Measurements from ENCODE around the gene ZMAT5. TPM values are rescaled to one million over a fixed set of nuclear protein-coding genes. Genes with fewer than 3 reads are reported as not detected.

Gene ZMAT5
- total RNA-seq, 1 experiment from 2014 or later = 16.0 TPM

DNA sequence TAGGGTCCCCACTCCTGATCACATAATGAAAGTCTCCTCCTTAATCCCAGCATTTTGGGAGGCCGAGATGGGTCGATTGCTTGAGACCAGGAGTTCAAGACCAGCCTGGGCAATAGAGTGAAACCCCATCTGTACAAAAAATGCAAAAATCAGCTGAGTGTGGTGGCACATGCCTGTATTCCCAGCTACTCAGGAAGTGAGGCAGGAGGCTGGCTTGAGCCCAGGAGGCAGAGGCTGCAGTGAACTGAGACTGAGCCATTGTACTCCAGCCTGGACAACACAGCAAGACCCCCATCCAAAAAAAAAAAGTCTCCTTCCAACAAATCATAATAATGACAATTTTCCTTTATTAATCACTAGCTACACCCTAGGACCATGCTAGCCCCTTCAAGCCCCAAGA, 15.1 kb downstream of the ZMAT5 start:
- no peaks in the 10 kb centered on the region for H4K20me1 ChIP-seq (ENCODE audit: insufficient read depth)
- no peaks in the 10 kb centered on the region for H3K9me3 ChIP-seq (ENCODE audit: control insufficient read depth in 1 of 2, insufficient read depth in 1 of 2, low read depth in 1 of 2, low read length in 2 of 2)
- no peaks in the 10 kb centered on the region for H3K79me2 ChIP-seq (ENCODE audit: insufficient read depth, low read length)
- H3K9me2 ChIP-seq (ENCODE audit: insufficient read depth) = no peaks in the 10 kb centered on the region
- DNase-seq (ENCODE audit: low read depth, low spot score) = no peak
- intact Hi-C loops (cut with micrococcal nuclease) = no loop called here
- no peak overlapping the region for H3K4me2 ChIP-seq (ENCODE audit: low read length)
- no TSS peak for BruUV-seq (replicated peaks)
- no peaks in the 10 kb centered on the region for H3K36me3 ChIP-seq (ENCODE audit: control insufficient read depth in 1 of 2, insufficient read depth in 2 of 2, low read length in 2 of 2)
- ChIA-PET RAD21 (ENCODE audit: low non-redundant PET in 1 of 2, low total read pairs in 2 of 2, uncharacterized antibody in 2 of 2, unreplicated experiment in 2 of 2) (no interaction called here), CTCF (interaction anchor here (1.0 kb wide), 1 partner anchor 252 kb away, joined by 3 read pairs; no protein-coding TSS in a partner anchor), POLR2A (no interaction called here)
- no peak overlapping the region for H3K4me3 ChIP-seq (replicated peaks in 1 of 2; ENCODE audit: low read depth in 1 of 2, low read length in 2 of 2)
- H2AFZ ChIP-seq (ENCODE audit: low read depth, low read length, poor library complexity, severe bottlenecking) = no peak overlapping the region
- H3K9ac ChIP-seq (ENCODE audit: low read length) = no peak overlapping the region
- H3K27ac ChIP-seq (ENCODE audit: low read depth, low read length) = no peak overlapping the region
- H3K27me3 ChIP-seq (ENCODE audit: insufficient read depth, low read length) = no peaks in the 10 kb centered on the region
- TF ChIP-seq TCF7L2 (IDR thresholded peaks at IDR 0.05; ENCODE audit: borderline replicate concordance, extremely low read depth, insufficient read depth, insufficient read length) (no peak), YY1 (IDR thresholded peaks at IDR 0.05; ENCODE audit: extremely low read depth, insufficient replicate concordance, low read depth, low read length) (no peak), ELF1 (IDR thresholded peaks at IDR 0.05; ENCODE audit: borderline replicate concordance, low read depth) (no peak), CBX3 (IDR thresholded peaks at IDR 0.05; ENCODE audit: low read depth) (no peak), SIN3A (IDR thresholded peaks at IDR 0.05; ENCODE audit: low read depth) (no peak), SP1 (IDR thresholded peaks at IDR 0.05; ENCODE audit: low read depth) (no peak), POLR2AphosphoS5 (IDR thresholded peaks at IDR 0.05; ENCODE audit: low read depth, low read length) (no peak), FOSL1 (IDR thresholded peaks at IDR 0.05; ENCODE audit: low read depth) (no peak), ZNF274 (IDR thresholded peaks at IDR 0.05; ENCODE audit: low read depth, low read length) (no peak), EZH2phosphoT487 (IDR thresholded peaks at IDR 0.05; ENCODE audit: borderline replicate concordance) (no peak), POLR2A (IDR thresholded peaks at IDR 0.05; ENCODE audit: borderline replicate concordance, extremely low read depth, insufficient read depth, insufficient read length) (no peak), ZFX (IDR thresholded peaks at IDR 0.05) (no peak), CEBPB (IDR thresholded peaks at IDR 0.05; ENCODE audit: low read depth) (no peak), EZH2 (IDR thresholded peaks at IDR 0.05) (no peak), JUND (IDR thresholded peaks at IDR 0.05) (no peak)
- TF ChIP-seq, protein P1, sequence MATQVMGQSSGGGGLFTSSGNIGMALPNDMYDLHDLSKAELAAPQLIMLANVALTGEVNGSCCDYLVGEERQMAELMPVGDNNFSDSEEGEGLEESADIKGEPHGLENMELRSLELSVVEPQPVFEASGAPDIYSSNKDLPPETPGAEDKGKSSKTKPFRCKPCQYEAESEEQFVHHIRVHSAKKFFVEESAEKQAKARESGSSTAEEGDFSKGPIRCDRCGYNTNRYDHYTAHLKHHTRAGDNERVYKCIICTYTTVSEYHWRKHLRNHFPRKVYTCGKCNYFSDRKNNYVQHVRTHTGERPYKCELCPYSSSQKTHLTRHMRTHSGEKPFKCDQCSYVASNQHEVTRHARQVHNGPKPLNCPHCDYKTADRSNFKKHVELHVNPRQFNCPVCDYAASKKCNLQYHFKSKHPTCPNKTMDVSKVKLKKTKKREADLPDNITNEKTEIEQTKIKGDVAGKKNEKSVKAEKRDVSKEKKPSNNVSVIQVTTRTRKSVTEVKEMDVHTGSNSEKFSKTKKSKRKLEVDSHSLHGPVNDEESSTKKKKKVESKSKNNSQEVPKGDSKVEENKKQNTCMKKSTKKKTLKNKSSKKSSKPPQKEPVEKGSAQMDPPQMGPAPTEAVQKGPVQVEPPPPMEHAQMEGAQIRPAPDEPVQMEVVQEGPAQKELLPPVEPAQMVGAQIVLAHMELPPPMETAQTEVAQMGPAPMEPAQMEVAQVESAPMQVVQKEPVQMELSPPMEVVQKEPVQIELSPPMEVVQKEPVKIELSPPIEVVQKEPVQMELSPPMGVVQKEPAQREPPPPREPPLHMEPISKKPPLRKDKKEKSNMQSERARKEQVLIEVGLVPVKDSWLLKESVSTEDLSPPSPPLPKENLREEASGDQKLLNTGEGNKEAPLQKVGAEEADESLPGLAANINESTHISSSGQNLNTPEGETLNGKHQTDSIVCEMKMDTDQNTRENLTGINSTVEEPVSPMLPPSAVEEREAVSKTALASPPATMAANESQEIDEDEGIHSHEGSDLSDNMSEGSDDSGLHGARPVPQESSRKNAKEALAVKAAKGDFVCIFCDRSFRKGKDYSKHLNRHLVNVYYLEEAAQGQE (IDR thresholded peaks at IDR 0.05; ENCODE audit: low read depth) = no peak
- TF ChIP-seq, protein P2, sequence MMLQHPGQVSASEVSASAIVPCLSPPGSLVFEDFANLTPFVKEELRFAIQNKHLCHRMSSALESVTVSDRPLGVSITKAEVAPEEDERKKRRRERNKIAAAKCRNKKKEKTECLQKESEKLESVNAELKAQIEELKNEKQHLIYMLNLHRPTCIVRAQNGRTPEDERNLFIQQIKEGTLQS (IDR thresholded peaks at IDR 0.05) = no peak
- TF ChIP-seq, protein P3, sequence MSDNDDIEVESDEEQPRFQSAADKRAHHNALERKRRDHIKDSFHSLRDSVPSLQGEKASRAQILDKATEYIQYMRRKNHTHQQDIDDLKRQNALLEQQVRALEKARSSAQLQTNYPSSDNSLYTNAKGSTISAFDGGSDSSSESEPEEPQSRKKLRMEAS (IDR thresholded peaks at IDR 0.05) = no peak
- TF ChIP-seq, protein P4, sequence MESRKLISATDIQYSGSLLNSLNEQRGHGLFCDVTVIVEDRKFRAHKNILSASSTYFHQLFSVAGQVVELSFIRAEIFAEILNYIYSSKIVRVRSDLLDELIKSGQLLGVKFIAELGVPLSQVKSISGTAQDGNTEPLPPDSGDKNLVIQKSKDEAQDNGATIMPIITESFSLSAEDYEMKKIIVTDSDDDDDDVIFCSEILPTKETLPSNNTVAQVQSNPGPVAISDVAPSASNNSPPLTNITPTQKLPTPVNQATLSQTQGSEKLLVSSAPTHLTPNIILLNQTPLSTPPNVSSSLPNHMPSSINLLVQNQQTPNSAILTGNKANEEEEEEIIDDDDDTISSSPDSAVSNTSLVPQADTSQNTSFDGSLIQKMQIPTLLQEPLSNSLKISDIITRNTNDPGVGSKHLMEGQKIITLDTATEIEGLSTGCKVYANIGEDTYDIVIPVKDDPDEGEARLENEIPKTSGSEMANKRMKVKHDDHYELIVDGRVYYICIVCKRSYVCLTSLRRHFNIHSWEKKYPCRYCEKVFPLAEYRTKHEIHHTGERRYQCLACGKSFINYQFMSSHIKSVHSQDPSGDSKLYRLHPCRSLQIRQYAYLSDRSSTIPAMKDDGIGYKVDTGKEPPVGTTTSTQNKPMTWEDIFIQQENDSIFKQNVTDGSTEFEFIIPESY (IDR thresholded peaks at IDR 0.05; ENCODE audit: extremely low read depth, insufficient replicate concordance, low read length) = no peak
- TF ChIP-seq, protein P5, sequence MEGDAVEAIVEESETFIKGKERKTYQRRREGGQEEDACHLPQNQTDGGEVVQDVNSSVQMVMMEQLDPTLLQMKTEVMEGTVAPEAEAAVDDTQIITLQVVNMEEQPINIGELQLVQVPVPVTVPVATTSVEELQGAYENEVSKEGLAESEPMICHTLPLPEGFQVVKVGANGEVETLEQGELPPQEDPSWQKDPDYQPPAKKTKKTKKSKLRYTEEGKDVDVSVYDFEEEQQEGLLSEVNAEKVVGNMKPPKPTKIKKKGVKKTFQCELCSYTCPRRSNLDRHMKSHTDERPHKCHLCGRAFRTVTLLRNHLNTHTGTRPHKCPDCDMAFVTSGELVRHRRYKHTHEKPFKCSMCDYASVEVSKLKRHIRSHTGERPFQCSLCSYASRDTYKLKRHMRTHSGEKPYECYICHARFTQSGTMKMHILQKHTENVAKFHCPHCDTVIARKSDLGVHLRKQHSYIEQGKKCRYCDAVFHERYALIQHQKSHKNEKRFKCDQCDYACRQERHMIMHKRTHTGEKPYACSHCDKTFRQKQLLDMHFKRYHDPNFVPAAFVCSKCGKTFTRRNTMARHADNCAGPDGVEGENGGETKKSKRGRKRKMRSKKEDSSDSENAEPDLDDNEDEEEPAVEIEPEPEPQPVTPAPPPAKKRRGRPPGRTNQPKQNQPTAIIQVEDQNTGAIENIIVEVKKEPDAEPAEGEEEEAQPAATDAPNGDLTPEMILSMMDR (IDR thresholded peaks at IDR 0.05 in 2 of 3, conservative IDR thresholded peaks at IDR 0.05 in 1 of 3; ENCODE audit: borderline replicate concordance in 1 of 3, insufficient read depth in 1 of 3, low read depth in 2 of 3, low read length in 2 of 3) = no peak
- ATAC-seq = no peak
- H3K4me1 ChIP-seq (ENCODE audit: control insufficient read depth in 1 of 2, insufficient read depth in 2 of 2, low read length in 2 of 2) = peaks cover 2 to 16% of the 10 kb centered on the region in 2 experiments; a peak in 2 of 4 replicates
